ENCODE measurements around the gene XG. TPM values are rescaled to one million over a fixed set of nuclear protein-coding genes. Genes with fewer than 3 reads are reported as not detected.
A peak's percentile ranks its signal among the peaks of the same experiment; 100 is the strongest.

XG gene
- total and polyA plus RNA-seq, 9 of the 15 experiments (the other 6 are each of a cell fraction or from before 2014, with no cell fraction given): 0.03 to 0.12 TPM; not detected in 7

- TF ChIP-seq, protein P1, sequence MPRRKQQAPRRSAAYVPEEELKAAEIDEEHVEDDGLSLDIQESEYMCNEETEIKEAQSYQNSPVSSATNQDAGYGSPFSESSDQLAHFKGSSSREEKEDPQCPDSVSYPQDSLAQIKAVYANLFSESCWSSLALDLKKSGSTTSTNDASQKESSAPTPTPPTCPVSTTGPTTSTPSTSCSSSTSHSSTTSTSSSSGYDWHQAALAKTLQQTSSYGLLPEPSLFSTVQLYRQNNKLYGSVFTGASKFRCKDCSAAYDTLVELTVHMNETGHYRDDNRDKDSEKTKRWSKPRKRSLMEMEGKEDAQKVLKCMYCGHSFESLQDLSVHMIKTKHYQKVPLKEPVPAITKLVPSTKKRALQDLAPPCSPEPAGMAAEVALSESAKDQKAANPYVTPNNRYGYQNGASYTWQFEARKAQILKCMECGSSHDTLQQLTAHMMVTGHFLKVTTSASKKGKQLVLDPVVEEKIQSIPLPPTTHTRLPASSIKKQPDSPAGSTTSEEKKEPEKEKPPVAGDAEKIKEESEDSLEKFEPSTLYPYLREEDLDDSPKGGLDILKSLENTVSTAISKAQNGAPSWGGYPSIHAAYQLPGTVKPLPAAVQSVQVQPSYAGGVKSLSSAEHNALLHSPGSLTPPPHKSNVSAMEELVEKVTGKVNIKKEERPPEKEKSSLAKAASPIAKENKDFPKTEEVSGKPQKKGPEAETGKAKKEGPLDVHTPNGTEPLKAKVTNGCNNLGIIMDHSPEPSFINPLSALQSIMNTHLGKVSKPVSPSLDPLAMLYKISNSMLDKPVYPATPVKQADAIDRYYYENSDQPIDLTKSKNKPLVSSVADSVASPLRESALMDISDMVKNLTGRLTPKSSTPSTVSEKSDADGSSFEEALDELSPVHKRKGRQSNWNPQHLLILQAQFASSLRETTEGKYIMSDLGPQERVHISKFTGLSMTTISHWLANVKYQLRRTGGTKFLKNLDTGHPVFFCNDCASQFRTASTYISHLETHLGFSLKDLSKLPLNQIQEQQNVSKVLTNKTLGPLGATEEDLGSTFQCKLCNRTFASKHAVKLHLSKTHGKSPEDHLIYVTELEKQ (CRISPR knock-in tag; IDR thresholded peaks at IDR 0.05): peak; percentile 65; the same call in 1 of the 2 replicates
- TF ChIP-seq PHTF2 (CRISPR knock-in tag; IDR thresholded peaks at IDR 0.05): no peak
- TF ChIP-seq ELF4 (CRISPR knock-in tag; IDR thresholded peaks at IDR 0.05): no peak
- TF ChIP-seq GTF3C2 (IDR thresholded peaks at IDR 0.05; ENCODE audit: borderline replicate concordance, extremely low read depth, insufficient read length): no peak
- TF ChIP-seq, protein P2, sequence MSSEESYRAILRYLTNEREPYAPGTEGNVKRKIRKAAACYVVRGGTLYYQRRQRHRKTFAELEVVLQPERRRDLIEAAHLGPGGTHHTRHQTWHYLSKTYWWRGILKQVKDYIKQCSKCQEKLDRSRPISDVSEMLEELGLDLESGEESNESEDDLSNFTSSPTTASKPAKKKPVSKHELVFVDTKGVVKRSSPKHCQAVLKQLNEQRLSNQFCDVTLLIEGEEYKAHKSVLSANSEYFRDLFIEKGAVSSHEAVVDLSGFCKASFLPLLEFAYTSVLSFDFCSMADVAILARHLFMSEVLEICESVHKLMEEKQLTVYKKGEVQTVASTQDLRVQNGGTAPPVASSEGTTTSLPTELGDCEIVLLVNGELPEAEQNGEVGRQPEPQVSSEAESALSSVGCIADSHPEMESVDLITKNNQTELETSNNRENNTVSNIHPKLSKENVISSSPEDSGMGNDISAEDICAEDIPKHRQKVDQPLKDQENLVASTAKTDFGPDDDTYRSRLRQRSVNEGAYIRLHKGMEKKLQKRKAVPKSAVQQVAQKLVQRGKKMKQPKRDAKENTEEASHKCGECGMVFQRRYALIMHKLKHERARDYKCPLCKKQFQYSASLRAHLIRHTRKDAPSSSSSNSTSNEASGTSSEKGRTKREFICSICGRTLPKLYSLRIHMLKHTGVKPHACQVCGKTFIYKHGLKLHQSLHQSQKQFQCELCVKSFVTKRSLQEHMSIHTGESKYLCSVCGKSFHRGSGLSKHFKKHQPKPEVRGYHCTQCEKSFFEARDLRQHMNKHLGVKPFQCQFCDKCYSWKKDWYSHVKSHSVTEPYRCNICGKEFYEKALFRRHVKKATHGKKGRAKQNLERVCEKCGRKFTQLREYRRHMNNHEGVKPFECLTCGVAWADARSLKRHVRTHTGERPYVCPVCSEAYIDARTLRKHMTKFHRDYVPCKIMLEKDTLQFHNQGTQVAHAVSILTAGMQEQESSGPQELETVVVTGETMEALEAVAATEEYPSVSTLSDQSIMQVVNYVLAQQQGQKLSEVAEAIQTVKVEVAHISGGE (CRISPR knock-in tag; IDR thresholded peaks at IDR 0.05): no peak
- TF ChIP-seq ELK3 (CRISPR knock-in tag; IDR thresholded peaks at IDR 0.05): no peak
- no peak for TF ChIP-seq ZNF3 (CRISPR knock-in tag; IDR thresholded peaks at IDR 0.05)
- TF ChIP-seq HDAC8 (tag; IDR thresholded peaks at IDR 0.05): peak; percentile 67; the same call in 1 of the 2 replicates
- TF ChIP-seq MAFF (IDR thresholded peaks at IDR 0.05; ENCODE audit: low read length): no peak
- TF ChIP-seq CBX3 (IDR thresholded peaks at IDR 0.05; ENCODE audit: borderline replicate concordance in 1 of 2, low read length in 2 of 2): no peak
- TF ChIP-seq CXXC5 (CRISPR knock-in tag; IDR thresholded peaks at IDR 0.05): peak; percentile 43; the same call in 1 of the 2 replicates
- no peak for TF ChIP-seq DIDO1 (tag; IDR thresholded peaks at IDR 0.05; ENCODE audit: low read depth)
- TF ChIP-seq ZNF133 (CRISPR knock-in tag; IDR thresholded peaks at IDR 0.05): no peak
- no peak for TF ChIP-seq FOXO4 (CRISPR knock-in tag; IDR thresholded peaks at IDR 0.05)
These were observed 30.9 kb downstream of the XG start (continued) for GRCh38 chrX:2782778-2783177.
